AG10803 (cell line): ENCODE results near the gene SHKBP1.

Source experiments
- DNase-seq: peaks from one replicate; pipeline ENCODE4 v3.0.0; 2010; ENCODE audit warnings: low read depth
- H3K4me3 ChIP-seq: 2 replicates; pipeline ENCODE4 v1.5.1; 2011; ENCODE audit warnings: mild to moderate bottlenecking, low read length, control low read depth
- TF ChIP-seq, protein P1 (sequence below): conservative IDR thresholded peaks from 2 replicates; pipeline ENCODE4 v1.5.1; 2011; ENCODE audit warnings: mild to moderate bottlenecking, low read length, control low read depth, inconsistent platforms

Gene SHKBP1, protein sequence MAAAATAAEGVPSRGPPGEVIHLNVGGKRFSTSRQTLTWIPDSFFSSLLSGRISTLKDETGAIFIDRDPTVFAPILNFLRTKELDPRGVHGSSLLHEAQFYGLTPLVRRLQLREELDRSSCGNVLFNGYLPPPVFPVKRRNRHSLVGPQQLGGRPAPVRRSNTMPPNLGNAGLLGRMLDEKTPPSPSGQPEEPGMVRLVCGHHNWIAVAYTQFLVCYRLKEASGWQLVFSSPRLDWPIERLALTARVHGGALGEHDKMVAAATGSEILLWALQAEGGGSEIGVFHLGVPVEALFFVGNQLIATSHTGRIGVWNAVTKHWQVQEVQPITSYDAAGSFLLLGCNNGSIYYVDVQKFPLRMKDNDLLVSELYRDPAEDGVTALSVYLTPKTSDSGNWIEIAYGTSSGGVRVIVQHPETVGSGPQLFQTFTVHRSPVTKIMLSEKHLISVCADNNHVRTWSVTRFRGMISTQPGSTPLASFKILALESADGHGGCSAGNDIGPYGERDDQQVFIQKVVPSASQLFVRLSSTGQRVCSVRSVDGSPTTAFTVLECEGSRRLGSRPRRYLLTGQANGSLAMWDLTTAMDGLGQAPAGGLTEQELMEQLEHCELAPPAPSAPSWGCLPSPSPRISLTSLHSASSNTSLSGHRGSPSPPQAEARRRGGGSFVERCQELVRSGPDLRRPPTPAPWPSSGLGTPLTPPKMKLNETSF

DNA sequence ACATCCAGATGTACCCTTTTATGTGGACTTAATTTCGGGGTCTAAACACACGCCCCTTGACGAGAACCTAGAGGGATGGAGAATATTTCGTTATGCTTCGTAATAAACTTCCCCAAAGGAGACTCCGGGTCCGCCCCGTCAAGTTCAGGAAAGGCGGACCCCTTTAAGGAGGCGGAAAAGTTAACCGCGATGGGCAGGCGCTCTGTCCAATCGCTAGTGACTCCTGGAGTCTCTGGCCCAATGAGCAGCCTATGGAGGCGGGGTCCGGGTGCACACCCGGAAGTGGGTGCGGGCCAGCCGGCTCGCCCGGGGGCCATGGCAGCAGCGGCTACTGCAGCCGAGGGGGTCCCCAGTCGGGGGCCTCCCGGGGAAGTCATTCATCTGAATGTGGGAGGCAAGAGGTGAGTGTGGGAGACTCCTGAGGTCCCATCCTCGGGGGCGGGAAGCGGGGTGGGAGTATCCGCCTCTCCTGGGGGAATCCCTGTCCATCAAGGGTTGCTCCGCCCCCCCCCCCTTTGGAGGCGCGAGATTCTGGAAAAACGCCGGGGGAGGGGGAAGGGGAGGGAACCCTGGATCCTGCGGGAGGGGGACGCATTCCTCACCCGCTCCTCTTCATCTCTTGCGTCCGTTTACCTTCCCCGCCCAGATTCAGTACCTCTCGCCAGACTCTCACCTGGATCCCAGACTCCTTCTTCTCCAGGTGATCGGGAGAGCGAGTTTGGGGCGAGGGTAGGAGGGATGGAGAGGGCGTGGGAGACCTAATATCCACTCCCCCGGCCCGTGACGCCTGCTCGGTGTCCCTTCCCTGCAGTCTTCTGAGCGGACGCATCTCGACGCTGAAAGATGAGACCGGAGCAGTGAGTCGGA lies at the start of gene SHKBP1:
Gene SHKBP1 (plus strand): TSS at position 289 of the 867 bp plus-strand sequence. CDS start 27 bp downstream, at position 316.
- TF ChIP-seq, protein P1, sequence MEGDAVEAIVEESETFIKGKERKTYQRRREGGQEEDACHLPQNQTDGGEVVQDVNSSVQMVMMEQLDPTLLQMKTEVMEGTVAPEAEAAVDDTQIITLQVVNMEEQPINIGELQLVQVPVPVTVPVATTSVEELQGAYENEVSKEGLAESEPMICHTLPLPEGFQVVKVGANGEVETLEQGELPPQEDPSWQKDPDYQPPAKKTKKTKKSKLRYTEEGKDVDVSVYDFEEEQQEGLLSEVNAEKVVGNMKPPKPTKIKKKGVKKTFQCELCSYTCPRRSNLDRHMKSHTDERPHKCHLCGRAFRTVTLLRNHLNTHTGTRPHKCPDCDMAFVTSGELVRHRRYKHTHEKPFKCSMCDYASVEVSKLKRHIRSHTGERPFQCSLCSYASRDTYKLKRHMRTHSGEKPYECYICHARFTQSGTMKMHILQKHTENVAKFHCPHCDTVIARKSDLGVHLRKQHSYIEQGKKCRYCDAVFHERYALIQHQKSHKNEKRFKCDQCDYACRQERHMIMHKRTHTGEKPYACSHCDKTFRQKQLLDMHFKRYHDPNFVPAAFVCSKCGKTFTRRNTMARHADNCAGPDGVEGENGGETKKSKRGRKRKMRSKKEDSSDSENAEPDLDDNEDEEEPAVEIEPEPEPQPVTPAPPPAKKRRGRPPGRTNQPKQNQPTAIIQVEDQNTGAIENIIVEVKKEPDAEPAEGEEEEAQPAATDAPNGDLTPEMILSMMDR: no peak
- peak within 1 kb of the TSS; percentile 98 for H3K4me3 ChIP-seq
- DNase-seq: peak; percentile 92

DNA sequence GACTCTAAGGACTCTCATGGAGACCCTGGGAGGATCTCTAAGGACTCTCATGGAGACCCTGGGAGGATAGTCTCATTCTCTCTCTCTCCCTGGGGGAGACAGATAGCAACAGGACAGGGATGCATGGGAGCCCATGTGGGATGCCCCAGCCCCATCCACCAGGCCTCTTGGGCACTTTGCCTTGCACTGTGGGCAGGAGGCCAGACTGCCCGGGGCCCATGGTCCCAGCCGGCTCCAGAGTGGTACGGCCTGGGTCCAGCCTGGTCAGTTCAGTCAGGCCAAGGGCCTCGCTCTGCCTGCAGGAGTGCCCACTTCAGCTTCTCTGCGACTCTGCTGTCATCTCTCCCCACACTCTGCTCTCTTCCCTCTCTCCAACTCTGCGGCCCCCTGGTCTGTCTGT lies 48.6 kb upstream of the SHKBP1 start:
- H3K4me3 ChIP-seq: no peak overlapping the region
- no peak for DNase-seq
- TF ChIP-seq, protein P1: no peak

DNA sequence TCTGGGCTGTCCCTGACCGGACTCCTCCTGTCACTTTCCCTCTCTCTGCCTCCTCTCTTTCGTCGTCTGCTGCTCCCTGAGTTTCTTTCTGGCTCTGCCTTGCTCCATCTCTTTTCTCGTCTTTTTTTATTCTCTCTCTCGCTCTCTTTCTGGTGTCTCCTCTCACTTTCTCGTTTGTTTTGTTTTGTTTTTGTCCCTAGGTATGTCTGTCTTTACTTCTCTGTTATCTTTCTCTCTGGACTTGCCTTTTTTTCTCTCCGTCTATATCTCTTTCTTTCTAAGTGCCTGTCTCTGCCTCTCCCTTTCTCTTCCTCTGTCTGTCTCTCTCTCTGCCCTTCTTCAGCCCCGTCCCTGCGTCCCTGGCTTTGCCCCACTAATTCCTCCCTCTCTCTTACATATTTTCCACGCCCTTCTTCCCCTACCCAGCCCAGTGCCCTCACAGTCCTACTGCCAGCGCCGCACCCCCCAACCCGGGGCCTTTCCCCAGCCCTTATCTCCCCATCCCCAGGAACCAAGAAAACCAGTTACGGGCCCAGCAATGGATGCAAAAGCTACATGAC lies 48.1 kb upstream of the SHKBP1 start:
- H3K4me3 ChIP-seq: no peak overlapping the region
- TF ChIP-seq, protein P1: no peak
- no peak for DNase-seq

DNA sequence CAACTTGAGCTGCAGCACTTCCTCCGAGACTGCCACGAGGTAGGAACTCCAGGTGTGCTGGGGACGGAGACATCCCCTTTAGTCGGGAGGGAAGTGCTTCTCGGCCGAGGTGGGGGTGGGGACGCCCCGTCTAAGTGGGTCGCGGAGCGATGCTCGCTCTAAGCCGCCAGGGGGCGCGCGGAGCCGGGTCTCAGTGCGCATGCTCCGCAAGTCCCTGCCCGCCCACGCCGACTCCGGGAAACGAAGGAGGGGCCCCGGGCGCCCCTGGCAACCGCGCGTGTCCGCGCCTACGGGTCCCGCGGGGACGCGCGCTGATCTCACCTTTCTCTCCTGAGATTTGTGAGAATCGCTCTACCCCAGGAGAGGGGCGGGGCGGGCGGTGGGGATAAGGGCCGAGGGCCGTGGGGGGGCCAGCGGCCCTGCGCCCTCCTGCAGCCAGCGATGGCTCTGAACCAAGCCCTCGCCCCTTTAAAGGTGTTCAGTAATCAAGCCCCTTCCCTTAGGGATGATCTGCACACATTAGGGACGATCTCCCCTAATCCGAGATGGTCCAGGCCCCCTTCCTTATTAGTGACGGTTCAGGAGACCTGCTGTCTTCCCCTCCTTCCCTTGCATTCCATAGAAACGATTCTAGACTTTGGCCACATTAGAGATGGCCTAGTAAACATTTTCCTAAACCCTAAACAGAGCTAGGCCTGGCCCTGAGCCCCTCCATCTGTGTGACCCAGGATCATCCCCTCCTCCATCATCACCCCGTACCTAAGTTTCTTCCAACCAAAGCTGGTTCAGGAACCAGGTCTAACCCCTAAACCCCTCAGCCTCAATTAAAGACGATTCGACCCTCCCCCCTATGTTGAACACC lies 47.3 kb upstream of the SHKBP1 start:
- H3K4me3 ChIP-seq: peak overlapping the region; percentile 56
- TF ChIP-seq, protein P1: peak; percentile 70
- DNase-seq: peak; percentile 65

DNA sequence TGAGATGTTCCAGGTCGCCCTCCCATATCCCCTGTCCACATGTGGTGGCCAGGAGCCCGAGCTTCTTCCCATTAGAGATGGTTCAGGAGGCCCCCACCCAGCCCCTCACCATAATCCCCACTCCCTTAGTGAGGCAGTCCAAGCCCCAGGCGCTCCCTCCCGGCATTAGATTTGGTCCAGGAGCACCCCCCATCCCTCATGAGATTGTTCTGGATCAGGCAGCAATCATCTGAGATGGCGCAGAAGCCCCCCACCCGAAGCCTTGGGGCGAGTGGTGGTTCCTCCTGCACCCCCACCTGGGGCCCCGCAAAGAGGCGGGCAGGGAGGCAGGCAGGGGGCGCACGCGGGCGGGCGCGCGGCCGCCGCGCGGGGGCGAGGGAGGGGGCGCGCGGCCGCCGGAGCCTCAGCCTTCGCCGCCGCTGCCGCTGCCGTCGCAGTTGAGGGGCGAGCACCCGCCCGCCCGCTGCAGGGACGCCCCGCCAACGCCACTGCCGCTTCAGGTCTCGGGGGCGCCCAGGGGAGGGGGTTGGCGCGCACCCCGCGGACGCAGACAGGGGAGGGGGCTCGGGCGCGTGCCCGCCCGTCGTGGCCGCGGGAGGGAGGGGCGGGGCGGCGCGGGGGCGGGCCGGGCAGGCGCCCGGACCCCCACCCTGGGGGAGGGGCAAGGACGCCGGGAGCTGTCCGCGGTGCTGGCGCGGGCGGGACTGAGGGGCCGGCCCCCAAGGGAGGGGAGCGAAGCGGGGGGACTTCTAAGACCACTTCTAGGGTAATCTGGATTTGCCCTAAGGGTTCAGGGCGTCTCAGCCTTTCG lies 46.4 kb upstream of the SHKBP1 start:
- no peak for DNase-seq
- no peak overlapping the region for H3K4me3 ChIP-seq

More for the DNA sequence above, 46.4 kb upstream of the SHKBP1 start:
- TF ChIP-seq, protein P1: no peak
